PFSK-1 (cell line): ENCODE data around the gene WDR74.

Source experiments
- POLR2AphosphoS5 ChIP-seq: IDR thresholded peaks from 2 replicates; pipeline ENCODE4 v1.6.1; 2012; ENCODE audit warnings: low read depth, mild to moderate bottlenecking, control low read depth, low read length, moderate library complexity
- REST ChIP-seq, 2 experiments: IDR thresholded peaks; 2 replicates each; pipeline versions ENCODE4 v1.6.1 to v1.8.0; 2011 to 2012; ENCODE audit warnings: low read depth in 2 of 2, low read length in 2 of 2, control low read depth in 1 of 2, inconsistent platforms in 1 of 2, mild to moderate bottlenecking in 1 of 2, moderate library complexity in 1 of 2; ENCODE audit not compliant: insufficient read depth in 1 of 2
- SIN3A ChIP-seq: IDR thresholded peaks from 2 replicates; pipeline ENCODE4 v1.6.1; 2012; ENCODE audit warnings: mild to moderate bottlenecking, low read length, moderate library complexity, borderline replicate concordance; ENCODE audit not compliant: insufficient read depth

GRCh38 chr11:62888406-62888805 lies 49.0 kb upstream of the WDR74 start:
- TF ChIP-seq POLR2AphosphoS5 (0 out of 2 replicates have a peak, but pooled peaks have one; percentile 2), SIN3A (no peak), REST (IDR thresholded peaks at IDR 0.05; ENCODE audit: insufficient read depth in 1 of 2, low read depth in 2 of 2, low read length in 2 of 2) (no peak)
